WI38 (cell line): Measurements from ENCODE around the gene ASRGL1.

Source experiments
- H3K4me3 ChIP-seq: 2 replicates; pipeline ENCODE4 v1.5.1; 2011; ENCODE audit warnings: low read depth, mild to moderate bottlenecking, control low read depth, low read length
- TF ChIP-seq, protein P1 (sequence below): IDR thresholded peaks from 2 replicates; pipeline ENCODE4 v1.5.1; 2012; ENCODE audit warnings: low read depth, mild to moderate bottlenecking, control low read depth, low read length

ASRGL1 gene

DNA sequence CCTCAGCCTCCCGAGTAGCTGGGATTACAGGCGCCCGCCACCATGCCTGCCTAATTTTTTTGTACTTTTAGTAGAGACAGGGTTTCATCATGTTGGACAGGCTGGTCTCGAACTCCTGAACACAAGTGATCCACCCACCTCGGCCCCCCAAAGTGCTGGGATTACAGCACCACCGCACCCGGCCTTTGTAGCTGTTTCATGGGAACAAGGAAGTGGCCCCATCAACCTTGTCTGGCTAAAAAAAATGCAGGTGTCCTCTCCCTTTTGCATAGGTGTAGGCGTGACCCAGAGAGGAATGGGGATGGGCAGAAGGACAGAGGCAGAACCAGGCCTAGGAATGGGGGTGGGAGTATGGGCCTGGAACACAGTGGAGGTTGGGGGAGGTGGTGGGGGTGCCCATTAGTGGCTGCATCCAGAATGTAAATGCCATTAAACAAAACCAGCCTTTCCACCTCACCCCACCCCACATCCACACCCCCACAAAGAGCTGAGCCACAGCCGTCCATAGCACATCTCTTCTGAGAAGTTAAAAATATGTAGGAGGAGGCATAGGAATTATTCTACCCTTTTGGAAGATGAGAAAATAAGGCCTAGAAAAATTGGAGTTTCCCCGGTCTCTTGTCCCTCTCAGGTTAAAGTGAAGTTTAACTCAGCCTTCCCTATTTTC lies 58.8 kb downstream of the ASRGL1 start:
- H3K4me3 ChIP-seq: no peak overlapping the region
- TF ChIP-seq, protein P1, sequence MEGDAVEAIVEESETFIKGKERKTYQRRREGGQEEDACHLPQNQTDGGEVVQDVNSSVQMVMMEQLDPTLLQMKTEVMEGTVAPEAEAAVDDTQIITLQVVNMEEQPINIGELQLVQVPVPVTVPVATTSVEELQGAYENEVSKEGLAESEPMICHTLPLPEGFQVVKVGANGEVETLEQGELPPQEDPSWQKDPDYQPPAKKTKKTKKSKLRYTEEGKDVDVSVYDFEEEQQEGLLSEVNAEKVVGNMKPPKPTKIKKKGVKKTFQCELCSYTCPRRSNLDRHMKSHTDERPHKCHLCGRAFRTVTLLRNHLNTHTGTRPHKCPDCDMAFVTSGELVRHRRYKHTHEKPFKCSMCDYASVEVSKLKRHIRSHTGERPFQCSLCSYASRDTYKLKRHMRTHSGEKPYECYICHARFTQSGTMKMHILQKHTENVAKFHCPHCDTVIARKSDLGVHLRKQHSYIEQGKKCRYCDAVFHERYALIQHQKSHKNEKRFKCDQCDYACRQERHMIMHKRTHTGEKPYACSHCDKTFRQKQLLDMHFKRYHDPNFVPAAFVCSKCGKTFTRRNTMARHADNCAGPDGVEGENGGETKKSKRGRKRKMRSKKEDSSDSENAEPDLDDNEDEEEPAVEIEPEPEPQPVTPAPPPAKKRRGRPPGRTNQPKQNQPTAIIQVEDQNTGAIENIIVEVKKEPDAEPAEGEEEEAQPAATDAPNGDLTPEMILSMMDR: no peak

DNA sequence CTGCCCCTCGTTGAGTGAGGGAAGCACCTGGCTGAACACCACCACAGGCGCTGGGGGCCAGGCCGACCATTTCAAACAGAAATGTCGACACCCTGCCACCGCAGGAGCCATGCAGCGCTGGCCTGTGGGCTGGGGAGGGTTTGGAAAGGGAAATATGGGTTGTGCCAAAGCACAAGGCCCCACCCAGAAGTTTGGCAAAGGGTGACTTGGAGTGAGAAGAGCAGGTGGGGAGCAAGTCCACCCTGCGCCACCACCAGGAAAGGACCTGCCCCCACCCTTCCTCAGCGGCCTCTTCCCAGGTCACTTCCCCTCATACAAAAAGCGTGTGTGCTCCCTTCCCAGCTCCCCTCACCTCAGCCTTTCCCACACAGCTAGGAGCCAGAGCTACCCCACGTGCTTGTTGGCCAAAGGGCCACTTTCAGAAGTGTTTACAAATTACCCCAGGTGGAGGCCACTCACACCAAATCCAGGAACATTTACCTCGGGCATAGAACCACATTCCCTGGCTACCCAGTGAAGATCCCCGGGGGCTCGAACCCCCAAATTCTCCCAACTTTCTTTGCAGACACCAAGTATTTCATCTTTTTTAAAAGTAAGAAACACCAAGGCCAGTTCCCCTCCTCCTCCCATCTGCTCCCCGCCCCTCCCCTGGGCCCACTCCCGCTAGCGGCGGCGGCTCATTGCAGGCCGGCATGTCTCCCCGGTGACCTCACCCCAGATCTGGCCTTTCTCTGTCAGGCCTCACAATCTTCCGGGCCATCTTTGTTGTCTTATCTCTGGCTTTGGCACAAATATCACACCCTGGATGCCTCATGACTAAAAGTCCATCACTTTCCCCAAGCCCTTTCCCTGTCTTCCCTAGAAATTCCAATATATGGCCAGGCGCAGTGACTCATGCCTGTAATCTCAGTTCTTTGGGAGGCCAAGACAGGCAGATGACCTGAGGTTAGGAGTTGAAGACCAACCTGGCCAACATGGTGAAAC lies 61.1 kb downstream of the ASRGL1 start:
- TF ChIP-seq, protein P1: no peak
- H3K4me3 ChIP-seq: no peak overlapping the region

DNA sequence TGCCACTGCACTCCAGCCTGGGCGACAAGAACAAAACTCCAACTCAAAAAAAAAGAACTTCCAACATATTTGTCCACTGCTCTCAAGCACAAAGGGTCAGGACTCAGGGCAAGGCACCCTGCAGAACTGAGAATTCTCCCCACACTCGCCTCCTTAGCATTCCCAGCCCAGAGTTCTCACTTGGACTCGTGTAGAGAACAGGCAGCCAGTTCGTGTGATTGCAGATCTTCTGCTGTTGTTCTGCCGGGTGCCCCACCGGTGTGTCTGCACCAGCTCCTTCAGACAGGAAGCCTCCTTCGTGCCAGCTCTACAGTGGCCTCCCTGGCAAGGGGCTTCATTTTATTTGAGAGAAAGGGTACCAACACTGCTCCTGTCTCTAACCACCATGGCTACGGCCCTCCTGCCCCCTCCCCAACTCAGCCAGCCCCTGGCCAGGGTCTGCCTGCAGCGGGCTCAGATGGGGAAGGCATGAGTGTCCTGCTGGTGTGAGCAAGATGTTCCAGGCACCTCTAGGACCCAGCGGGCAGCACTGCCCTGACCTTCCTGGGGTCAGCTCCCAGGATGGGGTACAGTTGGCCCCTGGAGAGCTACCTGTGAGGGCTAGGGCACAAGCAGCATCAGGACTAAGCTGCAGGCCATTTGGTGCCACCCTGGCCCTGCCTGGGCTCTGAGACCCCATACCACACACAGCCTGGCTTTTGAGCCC lies 62.1 kb downstream of the ASRGL1 start:
- no peak overlapping the region for H3K4me3 ChIP-seq
- TF ChIP-seq, protein P1: no peak

DNA sequence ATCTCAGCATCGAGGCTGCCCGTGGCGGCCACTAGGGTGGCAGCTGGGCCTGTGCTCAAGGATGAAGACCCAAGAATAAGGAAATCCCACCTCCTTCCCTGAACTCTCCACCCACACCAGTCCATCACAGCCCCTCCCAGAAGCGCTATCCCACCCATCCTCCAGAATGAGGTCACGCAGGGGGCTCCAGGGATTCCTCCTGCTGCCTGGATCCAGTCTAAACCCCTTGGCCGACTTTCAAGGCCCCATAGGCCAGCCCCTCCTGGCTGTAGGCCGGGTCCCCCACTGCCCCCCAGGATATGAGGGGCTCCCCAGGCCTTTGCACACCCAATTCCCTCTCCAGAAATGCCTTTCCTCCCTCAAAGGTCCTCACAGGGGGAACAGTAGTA lies 62.6 kb downstream of the ASRGL1 start:
- TF ChIP-seq, protein P1: no peak
- no peak overlapping the region for H3K4me3 ChIP-seq

DNA sequence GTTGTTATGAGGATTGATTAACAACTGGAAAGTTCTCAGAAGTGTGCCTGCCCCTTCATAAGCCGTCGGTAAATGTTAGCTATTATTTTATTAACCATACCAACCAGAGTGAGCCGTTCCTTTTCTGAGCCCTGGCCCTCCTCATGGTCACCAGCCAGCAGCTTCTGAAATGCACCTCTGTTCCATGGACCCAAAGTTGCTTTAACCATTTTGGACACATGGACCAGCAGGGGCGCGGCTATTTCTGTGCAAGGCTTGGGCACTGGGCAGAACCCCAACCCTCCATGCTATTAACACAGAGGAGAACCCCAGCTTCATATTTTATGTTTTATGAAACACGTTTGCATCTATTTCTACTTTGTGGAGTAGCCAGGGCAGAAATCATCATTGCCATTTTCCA lies 63.0 kb downstream of the ASRGL1 start:
- TF ChIP-seq, protein P1: no peak
- no peak overlapping the region for H3K4me3 ChIP-seq

DNA sequence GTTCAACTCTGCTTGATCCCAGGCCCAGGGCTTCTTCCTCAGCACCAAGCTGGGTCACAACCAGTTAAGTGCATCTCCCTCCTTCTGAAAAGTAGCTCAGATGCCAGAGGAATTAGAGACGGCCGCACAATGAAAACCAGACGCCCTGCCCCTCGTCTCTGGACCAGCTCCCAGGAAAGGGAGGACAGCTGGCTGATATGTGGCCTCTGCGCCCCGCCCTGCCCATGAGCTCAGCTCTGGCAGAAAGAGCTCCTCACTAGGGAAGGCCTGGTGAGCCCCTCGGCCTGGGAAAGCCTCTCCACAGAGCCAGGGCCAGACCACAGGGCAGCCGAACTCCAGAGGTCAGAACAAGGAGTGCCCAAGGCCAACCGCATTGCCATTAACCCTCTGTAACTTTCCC lies 63.5 kb downstream of the ASRGL1 start:
- TF ChIP-seq, protein P1: no peak
- no peak overlapping the region for H3K4me3 ChIP-seq
